ENCODE data around the gene CADM4. TPM values are rescaled to one million over a fixed set of nuclear protein-coding genes. Genes with fewer than 3 reads are reported as not detected.

Gene CADM4
- total and polyA plus RNA-seq, 9 of the 15 experiments (the other 6 are each of a cell fraction or from before 2014, with no cell fraction given): 0.03 to 4.6 (median 1.3) TPM

GRCh38 chr19:43620061-43621001 lies 19.3 kb downstream of the CADM4 start (continued):
- TF ChIP-seq ELK1 (CRISPR knock-in tag; IDR thresholded peaks at IDR 0.05) (no peak), TEAD2 (tag; IDR thresholded peaks at IDR 0.05) (no peak), ZZZ3 (IDR thresholded peaks at IDR 0.05) (no peak), HNRNPL (IDR thresholded peaks at IDR 0.05; ENCODE audit: low read depth, low read length) (no peak), RBBP5 (IDR thresholded peaks at IDR 0.05; ENCODE audit: borderline replicate concordance, insufficient read depth, low read length, poor library complexity, severe bottlenecking) (no peak), ZNF551 (CRISPR knock-in tag; IDR thresholded peaks at IDR 0.05) (no peak), SMAD1 (IDR thresholded peaks at IDR 0.05; ENCODE audit: low read depth, low read length, partially characterized antibody) (no peak), CC2D1A (IDR thresholded peaks at IDR 0.05) (peak; percentile 33; the same call in 1 of the 2 replicates), PTBP1 (IDR thresholded peaks at IDR 0.05; ENCODE audit: low read depth, low read length) (no peak), ZNF507 (tag; conservative IDR thresholded peaks at IDR 0.05) (no peak), HNRNPK (IDR thresholded peaks at IDR 0.05; ENCODE audit: low read depth, low read length, poor library complexity, severe bottlenecking) (no peak), MECOM (CRISPR knock-in tag; IDR thresholded peaks at IDR 0.05) (no peak), ZNF407 (IDR thresholded peaks at IDR 0.05; ENCODE audit: low read depth) (no peak), ASH1L (IDR thresholded peaks at IDR 0.05; ENCODE audit: borderline replicate concordance, low read depth, partially characterized antibody) (no peak), NR2F6 (CRISPR knock-in tag; IDR thresholded peaks at IDR 0.05) (no peak), BRF2 (IDR thresholded peaks at IDR 0.05; ENCODE audit: borderline replicate concordance, insufficient read depth, insufficient read length) (no peak), ARID1B (IDR thresholded peaks at IDR 0.05) (peak; percentile 71)
